Stimulated activated naive B cell treated with anti-CD40 and anti-IgM and Interleukin-4, amounts not matched to agents 10 μg/mL and 1 μg/mL and 100 μg/mL, for 72 hours (primary cell): ENCODE results near the gene DYDC1.

Experiments
- ATAC-seq, 2 donors: fragments of 150-1000 bp; cut with Tn5 transposase; replicated peaks; 2 replicates each; pipeline ENCODE4 v1.10.0; 2021; ENCODE audit warnings: moderate library complexity in 1 of 2
- DNase-seq: peaks from one replicate; pipeline ENCODE4 v3.0.0; 2021
- H3K27ac Mint-ChIP-seq: one replicate; pipeline ENCODE4 v1.8.0; 2022; ENCODE audit warnings: mild to moderate bottlenecking, mixed read lengths
- H3K27me3 Mint-ChIP-seq, 2 donors: one replicate each; pipeline ENCODE4 v1.8.0; 2022; ENCODE audit warnings: mixed read lengths in 2 of 2
- H3K36me3 Mint-ChIP-seq, 2 donors: one replicate each; pipeline ENCODE4 v1.8.0; 2022; ENCODE audit warnings: mixed read lengths in 2 of 2, mild to moderate bottlenecking in 1 of 2
- H3K4me1 Mint-ChIP-seq, 2 donors: one replicate each; pipeline ENCODE4 v1.8.0; 2022; ENCODE audit warnings: mixed read lengths in 2 of 2, mild to moderate bottlenecking in 1 of 2
- H3K4me3 Mint-ChIP-seq, 2 donors: one replicate each; pipeline ENCODE4 v1.8.0; 2022; ENCODE audit warnings: mild to moderate bottlenecking in 2 of 2, mixed read lengths in 2 of 2, moderate library complexity in 1 of 2
- H3K9me3 Mint-ChIP-seq, 2 donors: one replicate each; pipeline ENCODE4 v1.8.0; 2022; ENCODE audit warnings: mixed read lengths in 2 of 2, mild to moderate bottlenecking in 1 of 2

DYDC1 gene

GRCh38 chr10:80356563-80356988 is at the start of gene DYDC1, which contains the start of gene DYDC2:
DYDC1 (minus strand) TSS chr10:80356755; CDS start chr10:80352601, 4,154 bp downstream.
DYDC2 (plus strand) TSS chr10:80356781; CDS start chr10:80362444, 5,663 bp downstream.
- peaks cover 6 to 16% of the 10 kb centered on the region in 2 donors for H3K4me1 Mint-ChIP-seq
- peaks cover 28 to 44% of the 10 kb centered on the region in 2 donors for H3K27me3 Mint-ChIP-seq
- H3K4me3 Mint-ChIP-seq = peak within 1 kb of the TSS; percentile 86 to 90
- no peaks in the 10 kb centered on the region for H3K36me3 Mint-ChIP-seq
- ATAC-seq (peak; percentile 95 to 97), DNase-seq (peak; percentile 58)
- H3K27ac Mint-ChIP-seq = peak within 1 kb of the TSS; percentile 25
- H3K9me3 Mint-ChIP-seq = no peaks in the 10 kb centered on the region

- peaks cover 13 to 18% of the 10 kb centered on the region in 2 donors for H3K4me1 Mint-ChIP-seq
- H3K27ac Mint-ChIP-seq = no peak overlapping the region
- no peak overlapping the region for H3K4me3 Mint-ChIP-seq
- no peaks in the 10 kb centered on the region for H3K9me3 Mint-ChIP-seq
- no peak for DNase-seq
- peaks cover 5% of the 10 kb centered on the region in 2 donors for H3K27me3 Mint-ChIP-seq
- peaks cover 0 to 2% of the 10 kb centered on the region in 2 donors for H3K36me3 Mint-ChIP-seq
- no peak for ATAC-seq
Observed at GRCh38 chr10:80406204-80406603, 49.6 kb upstream of the DYDC1 start.

GRCh38 chr10:80405626-80406025 is 49.1 kb upstream of the DYDC1 start:
- peaks cover 9 to 13% of the 10 kb centered on the region in 2 donors for H3K4me1 Mint-ChIP-seq
- no peak overlapping the region for H3K4me3 Mint-ChIP-seq
- H3K36me3 Mint-ChIP-seq = no peaks in the 10 kb centered on the region
- ATAC-seq = no peak
- no peaks in the 10 kb centered on the region for H3K9me3 Mint-ChIP-seq
- peaks cover 5% of the 10 kb centered on the region in 2 donors for H3K27me3 Mint-ChIP-seq
- no peak overlapping the region for H3K27ac Mint-ChIP-seq
- DNase-seq = no peak

GRCh38 chr10:80405035-80405434 is 48.5 kb upstream of the DYDC1 start:
- no peak overlapping the region for H3K4me3 Mint-ChIP-seq

GRCh38 chr10:80400136-80400804 is 43.7 kb upstream of the DYDC1 start:
- DNase-seq (no peak), ATAC-seq (no peak)
- Mint-ChIP-seq H3K4me3 (no peak overlapping the region), H3K4me1 (no peaks in the 10 kb centered on the region), H3K9me3 (no peaks in the 10 kb centered on the region), H3K27ac (no peak overlapping the region), H3K27me3 (peaks cover 0 to 7% of the 10 kb centered on the region in 2 donors), H3K36me3 (no peaks in the 10 kb centered on the region)

More at GRCh38 chr10:80405035-80405434, 48.5 kb upstream of the DYDC1 start:
- Mint-ChIP-seq H3K9me3 (no peaks in the 10 kb centered on the region), H3K36me3 (no peaks in the 10 kb centered on the region), H3K4me1 (peaks cover 7 to 12% of the 10 kb centered on the region in 2 donors), H3K27me3 (peaks cover 5% of the 10 kb centered on the region in 2 donors), H3K27ac (no peak overlapping the region)
- no peak for DNase-seq
- no peak for ATAC-seq

GRCh38 chr10:80397014-80397413 is 40.5 kb upstream of the DYDC1 start:
- Mint-ChIP-seq H3K4me1 (no peaks in the 10 kb centered on the region), H3K27me3 (peaks cover 0 to 11% of the 10 kb centered on the region in 2 donors), H3K36me3 (no peaks in the 10 kb centered on the region), H3K27ac (no peak overlapping the region), H3K9me3 (no peaks in the 10 kb centered on the region), H3K4me3 (no peak overlapping the region)
- ATAC-seq = no peak
- DNase-seq = no peak

GRCh38 chr10:80394358-80394916 is 37.9 kb upstream of the DYDC1 start:
- ATAC-seq (no peak), DNase-seq (no peak)
- H3K4me1 Mint-ChIP-seq = no peaks in the 10 kb centered on the region
- peaks cover 0 to 11% of the 10 kb centered on the region in 2 donors for H3K27me3 Mint-ChIP-seq
- H3K9me3 Mint-ChIP-seq = no peaks in the 10 kb centered on the region
- no peak overlapping the region for H3K27ac Mint-ChIP-seq
- H3K4me3 Mint-ChIP-seq = no peak overlapping the region
- no peaks in the 10 kb centered on the region for H3K36me3 Mint-ChIP-seq

GRCh38 chr10:80392250-80392649 is 35.7 kb upstream of the DYDC1 start:
- Mint-ChIP-seq H3K4me3 (no peak overlapping the region), H3K4me1 (no peaks in the 10 kb centered on the region), H3K27me3 (peaks cover 0 to 9% of the 10 kb centered on the region in 2 donors), H3K9me3 (no peaks in the 10 kb centered on the region), H3K27ac (no peak overlapping the region), H3K36me3 (no peaks in the 10 kb centered on the region)
- DNase-seq = no peak
- ATAC-seq = no peak

- Mint-ChIP-seq H3K4me1 (no peaks in the 10 kb centered on the region), H3K4me3 (no peak overlapping the region), H3K27me3 (peaks cover 0 to 4% of the 10 kb centered on the region in 2 donors), H3K36me3 (no peaks in the 10 kb centered on the region), H3K9me3 (no peaks in the 10 kb centered on the region), H3K27ac (no peak overlapping the region)
- ATAC-seq = no peak
- DNase-seq = no peak
Observed at GRCh38 chr10:80390740-80391139, 34.2 kb upstream of the DYDC1 start.

- Mint-ChIP-seq H3K4me3 (no peak overlapping the region), H3K36me3 (no peaks in the 10 kb centered on the region), H3K27me3 (peaks cover 0 to 3% of the 10 kb centered on the region in 2 donors), H3K9me3 (no peaks in the 10 kb centered on the region), H3K27ac (no peak overlapping the region), H3K4me1 (peaks cover 5 to 15% of the 10 kb centered on the region in 2 donors)
- ATAC-seq (peak; percentile 55 to 57), DNase-seq (peak; percentile 17)
Observed at GRCh38 chr10:80382989-80383388, 26.4 kb upstream of the DYDC1 start.

- Mint-ChIP-seq H3K9me3 (no peaks in the 10 kb centered on the region), H3K4me3 (no peak overlapping the region), H3K36me3 (no peaks in the 10 kb centered on the region), H3K27ac (no peak overlapping the region), H3K27me3 (peaks cover 0 to 3% of the 10 kb centered on the region in 2 donors), H3K4me1 (peaks cover 5 to 15% of the 10 kb centered on the region in 2 donors)
- DNase-seq (no peak), ATAC-seq (no peak)
Observed at GRCh38 chr10:80380185-80380584, 23.6 kb upstream of the DYDC1 start.

- Mint-ChIP-seq H3K36me3 (no peaks in the 10 kb centered on the region), H3K27ac (no peak overlapping the region), H3K4me1 (peaks cover 5 to 15% of the 10 kb centered on the region in 2 donors), H3K4me3 (no peak overlapping the region), H3K27me3 (peaks cover 0 to 3% of the 10 kb centered on the region in 2 donors), H3K9me3 (no peaks in the 10 kb centered on the region)
- DNase-seq (no peak), ATAC-seq (no peak)
Observed at GRCh38 chr10:80379701-80380100, 23.1 kb upstream of the DYDC1 start.

- Mint-ChIP-seq H3K9me3 (peaks cover 0 to 3% of the 10 kb centered on the region in 2 donors), H3K27ac (no peak overlapping the region), H3K4me1 (peaks cover 2 to 4% of the 10 kb centered on the region in 2 donors), H3K4me3 (no peak overlapping the region), H3K36me3 (no peaks in the 10 kb centered on the region), H3K27me3 (peaks cover 0 to 8% of the 10 kb centered on the region in 2 donors)
- no peak for ATAC-seq
- no peak for DNase-seq
Observed at GRCh38 chr10:80373502-80373901, 16.9 kb upstream of the DYDC1 start.

- ATAC-seq = no peak
- DNase-seq = no peak
- Mint-ChIP-seq H3K27me3 (peaks cover 0 to 8% of the 10 kb centered on the region in 2 donors), H3K27ac (no peak overlapping the region), H3K36me3 (peaks cover 0 to 4% of the 10 kb centered on the region in 2 donors), H3K4me1 (peaks cover 0 to 2% of the 10 kb centered on the region in 2 donors), H3K9me3 (peaks cover 4 to 5% of the 10 kb centered on the region in 2 donors), H3K4me3 (no peak overlapping the region)
Observed at GRCh38 chr10:80372675-80373074, 16.1 kb upstream of the DYDC1 start.

GRCh38 chr10:80371467-80371866 is 14.9 kb upstream of the DYDC1 start:
- DNase-seq = no peak
- Mint-ChIP-seq H3K9me3 (peaks cover 8 to 10% of the 10 kb centered on the region in 2 donors), H3K4me3 (no peak overlapping the region), H3K27ac (no peak overlapping the region), H3K36me3 (peaks cover 3 to 8% of the 10 kb centered on the region in 2 donors), H3K27me3 (peaks cover 0 to 8% of the 10 kb centered on the region in 2 donors), H3K4me1 (peaks cover 0 to 2% of the 10 kb centered on the region in 2 donors)
- no peak for ATAC-seq
